Frontal cortex (tissue), 4 donors: ENCODE data around the gene HNRNPA3. TPM values are rescaled to one million over a fixed set of nuclear protein-coding genes. Genes with fewer than 3 reads are reported as not detected.
"Not testable (repeated sequence)": the region's sequence is repeated elsewhere in the genome, so short reads cannot be mapped to it uniquely, and the experiment has no call there.

Source experiments
- DNase-seq, 2 donors: peaks; one replicate each; pipeline ENCODE4 v3.0.0; 2012; ENCODE audit warnings: low spot score in 2 of 2
- FAIRE-seq: peaks from 2 replicates; lab custom pipeline; 2012; peaks lifted over from hg19 to GRCh38; lab: Jason Lieb, UNC
- total RNA-seq: library from RNA; depleted of rRNA; stranded (reverse); fragments of >200 nt; gene quantifications from one replicate; pipeline ENCODE4 v1.2.3, GENCODE V29; 2014
- donor health status: control.
- donor health status: control.
- donor health status: control.

Gene HNRNPA3
- 63.2 TPM for total RNA-seq

DNA sequence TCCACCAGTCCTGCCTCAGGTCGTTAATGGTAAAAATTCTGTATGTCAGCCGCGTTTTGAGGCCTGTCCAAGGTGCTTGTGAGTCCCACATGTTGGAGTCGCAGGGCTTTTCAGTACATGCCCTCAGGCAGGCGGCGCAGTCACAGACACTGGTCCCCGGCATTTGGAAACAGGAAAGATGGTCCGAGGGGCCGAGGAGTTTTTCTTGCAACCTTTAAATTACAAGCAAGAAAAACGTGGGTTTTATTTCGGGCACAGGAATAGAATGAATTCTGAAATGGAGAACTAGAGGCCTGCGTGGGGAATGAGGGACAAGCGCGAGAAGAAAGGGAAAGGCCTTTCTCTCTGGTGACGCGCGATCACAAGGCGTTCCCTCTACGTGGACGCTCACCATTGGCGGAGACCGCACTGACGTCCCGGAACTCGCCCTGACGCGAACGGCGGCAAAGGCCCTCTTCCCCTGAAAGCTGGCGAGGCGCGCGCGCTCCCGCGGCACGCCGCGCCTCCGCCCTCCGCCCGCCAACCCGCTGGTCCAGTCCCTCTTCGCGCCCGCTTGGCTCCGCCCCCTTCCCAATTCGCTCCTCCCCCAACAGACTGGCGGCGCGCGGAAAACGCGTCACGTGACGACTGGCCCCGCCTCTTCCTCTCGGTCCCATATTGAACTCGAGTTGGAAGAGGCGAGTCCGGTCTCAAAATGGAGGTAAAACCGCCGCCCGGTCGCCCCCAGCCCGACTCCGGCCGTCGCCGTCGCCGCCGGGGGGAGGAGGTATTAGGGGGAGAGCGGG lies at the start of gene HNRNPA3:
Gene HNRNPA3 (plus strand): TSS at position 689 of the 785 bp plus-strand sequence. CDS start 6 bp downstream, at position 695.
- DNase-seq: peak; percentile 98
- FAIRE-seq: no peak

DNA sequence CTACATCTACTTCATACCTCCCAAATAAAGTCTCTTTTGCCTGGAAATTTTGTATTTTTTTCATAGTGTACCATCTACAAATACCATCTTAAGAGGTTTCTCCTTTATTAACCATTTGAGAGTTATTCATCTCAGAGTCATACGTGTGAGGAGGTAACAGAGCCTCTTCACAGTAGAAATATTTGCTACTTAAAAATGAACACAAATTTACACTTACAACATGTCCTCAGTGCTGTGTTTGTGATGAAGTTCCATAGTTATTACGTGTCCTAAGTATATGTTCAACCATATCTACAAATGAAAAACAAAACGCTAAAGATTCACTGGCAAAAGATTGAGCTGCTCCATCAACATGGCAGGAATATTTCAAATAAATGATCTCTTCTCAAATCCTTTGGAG lies 48.5 kb upstream of the HNRNPA3 start:
- FAIRE-seq (no peak), DNase-seq (no peak)

DNA sequence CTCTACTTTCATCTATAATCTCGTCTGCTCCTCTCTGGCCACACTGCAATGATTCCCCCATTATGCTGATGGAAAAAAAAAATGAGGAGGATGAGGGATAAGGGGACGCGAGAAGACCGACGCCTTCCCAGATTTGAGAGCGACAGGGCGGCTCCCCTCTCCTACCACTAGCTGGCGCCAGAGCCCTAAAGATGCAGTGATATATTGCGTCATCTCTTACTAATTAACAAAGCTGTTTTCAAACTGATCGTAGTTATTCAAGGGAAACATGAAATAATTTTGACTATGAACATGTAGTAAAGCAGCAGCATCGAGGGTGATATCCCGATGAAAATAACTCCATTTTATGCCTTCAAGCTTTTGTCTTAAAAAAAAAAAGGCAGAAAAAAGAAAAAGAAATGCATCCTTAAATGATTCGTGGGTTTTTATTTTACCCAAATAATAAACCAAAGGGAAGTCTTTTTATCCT lies 48.0 kb upstream of the HNRNPA3 start:
- FAIRE-seq (peak; percentile 87), DNase-seq (peak; percentile 53 to 67)

DNA sequence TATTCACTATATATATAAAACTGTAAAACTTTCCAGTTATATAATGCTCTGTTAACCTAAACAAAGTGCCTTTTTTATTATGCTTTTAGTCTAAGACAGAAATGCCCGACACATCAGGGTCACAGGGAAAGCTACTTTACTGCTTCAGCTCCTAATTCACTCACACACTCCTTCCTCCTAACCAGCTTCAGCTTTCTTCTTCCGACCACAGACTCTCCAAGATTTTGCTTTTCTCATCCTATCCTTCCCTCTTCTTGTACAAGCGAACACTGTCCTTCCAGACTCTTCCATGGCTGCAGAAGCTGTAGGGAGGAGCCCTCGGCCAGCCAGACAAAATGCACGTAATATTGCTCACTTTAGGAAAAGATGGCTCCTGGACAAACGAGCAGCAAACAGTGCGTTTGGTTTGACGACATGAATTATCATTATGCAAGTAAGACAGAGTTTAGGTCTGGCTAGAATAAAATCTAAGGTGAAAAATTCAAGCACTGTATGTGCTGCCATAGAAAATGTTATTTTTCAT lies 47.5 kb upstream of the HNRNPA3 start:
- FAIRE-seq: no peak
- no peak for DNase-seq

DNA sequence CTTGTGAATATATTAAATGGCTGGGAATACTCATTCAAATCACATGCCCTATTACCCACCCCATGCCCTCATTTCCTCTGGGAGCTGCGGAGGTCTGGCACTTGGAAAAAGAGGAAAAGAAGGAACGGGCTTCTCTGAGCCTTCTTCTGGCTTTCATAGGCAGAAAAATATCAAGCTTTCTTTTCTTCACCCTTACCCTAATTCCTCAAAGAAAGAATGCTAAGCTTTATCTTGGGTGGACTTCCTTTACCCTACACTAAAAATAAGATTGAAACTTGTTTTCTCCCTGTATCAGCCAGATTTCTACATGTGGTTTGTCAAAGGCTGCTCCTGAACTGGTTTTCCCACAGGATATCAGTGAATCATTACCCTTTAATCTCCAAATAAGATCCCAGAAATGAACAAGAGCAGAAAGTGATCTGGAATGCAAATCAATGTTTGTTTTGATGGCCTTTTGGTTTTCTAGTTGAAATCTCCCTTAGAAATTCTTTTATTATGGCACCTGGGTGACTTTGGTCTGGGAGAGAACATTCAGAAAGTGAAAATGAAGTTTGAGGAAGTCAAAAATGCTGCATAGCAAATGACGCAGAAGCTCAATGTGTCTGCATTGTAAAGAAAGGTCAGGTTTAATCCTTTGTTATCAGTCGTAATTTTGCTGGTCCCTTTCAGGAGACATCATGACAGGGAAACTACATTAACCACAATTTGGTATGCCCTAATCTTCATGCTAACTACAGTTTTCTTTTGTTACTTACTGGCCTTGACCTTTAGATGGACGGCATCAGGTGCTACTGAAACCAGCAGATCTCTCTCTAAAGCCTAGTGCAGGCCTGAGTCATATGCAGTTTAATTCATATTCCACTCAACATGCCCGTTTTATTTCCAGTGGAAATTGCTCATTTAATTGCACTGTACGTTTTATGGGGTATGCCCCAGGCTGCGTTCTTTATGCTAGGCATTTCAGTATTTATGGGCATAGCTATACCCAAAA lies 46.6 kb upstream of the HNRNPA3 start:
- DNase-seq (no peak), FAIRE-seq (no peak)

DNA sequence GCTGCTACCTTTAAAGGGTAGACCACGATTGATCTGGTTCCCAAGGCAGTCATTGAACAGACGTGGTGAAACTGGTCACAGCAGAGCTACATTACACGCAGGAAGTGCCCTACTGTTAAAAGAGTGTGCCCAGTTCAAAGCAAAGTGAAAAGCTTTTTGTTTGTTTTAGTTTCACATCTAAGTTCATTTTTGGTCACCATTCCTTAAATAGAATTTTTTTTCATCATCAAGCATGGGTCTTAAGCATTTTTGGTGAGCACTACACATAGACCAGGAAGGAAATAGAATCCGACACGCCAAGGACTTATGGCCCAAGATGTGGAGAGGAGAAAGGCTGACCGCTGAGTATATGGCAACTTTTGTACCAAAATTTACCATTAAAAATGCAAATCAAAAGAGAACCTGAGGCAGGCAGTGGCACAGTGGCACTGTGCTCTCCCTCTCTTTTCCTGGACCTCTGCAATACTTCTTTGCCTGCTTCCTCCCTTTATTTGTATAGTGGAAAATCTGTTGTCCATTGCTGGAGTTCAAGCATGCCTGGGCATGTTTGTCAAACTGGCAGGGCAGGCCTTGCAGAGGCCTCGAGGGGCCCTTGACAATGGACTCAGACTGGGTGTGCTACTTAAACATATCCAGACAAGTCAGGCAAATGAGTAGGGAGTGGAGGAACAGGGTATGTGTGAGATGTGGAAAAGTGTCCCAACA lies 42.6 kb upstream of the HNRNPA3 start:
- DNase-seq: no peak
- no peak for FAIRE-seq

DNA sequence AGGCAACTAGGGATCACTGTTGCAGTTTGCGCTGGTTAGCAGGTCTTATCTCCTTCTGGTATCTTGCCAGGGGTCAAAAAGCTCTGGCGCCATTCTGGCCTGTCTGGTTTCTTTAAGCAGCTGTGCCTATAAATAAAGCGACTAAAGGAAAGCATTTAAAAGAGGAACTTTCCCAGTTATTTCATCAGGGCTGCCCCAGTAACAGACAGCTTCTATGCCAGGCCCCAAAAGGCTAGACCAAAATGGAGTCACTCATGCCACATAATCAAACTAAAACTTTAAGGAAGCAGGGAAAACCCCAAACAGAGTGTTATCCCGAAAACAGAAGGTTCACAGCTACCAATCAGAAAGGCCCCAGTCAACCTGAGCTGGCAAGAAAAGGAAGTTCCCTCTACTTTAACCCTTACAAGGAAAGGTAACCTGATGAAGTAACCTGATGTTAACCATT lies 41.2 kb upstream of the HNRNPA3 start:
- DNase-seq (no peak), FAIRE-seq (no peak)

DNA sequence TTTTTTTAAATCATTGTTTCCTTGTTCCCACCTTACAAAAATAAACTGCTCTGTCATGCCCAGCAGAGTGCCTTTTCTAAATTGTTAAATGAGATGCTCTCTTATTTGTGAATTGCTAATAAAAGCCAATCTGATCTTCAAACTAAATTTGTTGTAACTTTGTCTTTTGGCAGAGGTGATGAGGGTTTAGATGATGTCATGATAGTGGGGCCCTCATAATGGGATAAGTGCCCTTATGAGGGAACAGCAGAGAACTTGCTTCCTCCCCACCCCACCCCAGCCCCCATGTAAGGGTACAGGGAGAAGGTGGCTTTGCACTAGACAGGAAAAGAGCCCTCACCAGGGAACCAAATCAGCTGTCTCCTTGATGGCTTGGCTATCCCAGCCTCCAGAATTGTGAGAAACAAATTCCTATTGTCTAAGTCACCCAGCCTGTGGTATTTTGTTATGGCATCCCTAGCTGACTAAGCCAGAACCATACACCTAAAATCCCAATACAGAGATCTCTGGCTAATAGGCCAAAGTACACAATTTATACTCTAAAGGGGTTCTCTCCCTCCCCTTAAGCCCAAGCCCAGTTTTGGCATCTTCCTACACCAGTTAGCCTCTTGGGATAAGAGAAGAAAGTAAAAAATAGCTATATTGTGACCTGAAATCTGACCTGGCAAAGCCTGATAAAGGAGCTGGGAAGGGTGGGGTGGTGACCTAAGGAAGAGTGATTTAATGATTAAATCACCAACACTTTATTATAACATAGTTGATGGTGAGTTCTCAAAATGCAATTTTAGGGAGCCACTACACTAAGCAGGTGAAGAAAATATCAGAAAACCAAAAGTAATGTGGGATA lies 40.3 kb upstream of the HNRNPA3 start:
- DNase-seq (no peak), FAIRE-seq (no peak)

DNA sequence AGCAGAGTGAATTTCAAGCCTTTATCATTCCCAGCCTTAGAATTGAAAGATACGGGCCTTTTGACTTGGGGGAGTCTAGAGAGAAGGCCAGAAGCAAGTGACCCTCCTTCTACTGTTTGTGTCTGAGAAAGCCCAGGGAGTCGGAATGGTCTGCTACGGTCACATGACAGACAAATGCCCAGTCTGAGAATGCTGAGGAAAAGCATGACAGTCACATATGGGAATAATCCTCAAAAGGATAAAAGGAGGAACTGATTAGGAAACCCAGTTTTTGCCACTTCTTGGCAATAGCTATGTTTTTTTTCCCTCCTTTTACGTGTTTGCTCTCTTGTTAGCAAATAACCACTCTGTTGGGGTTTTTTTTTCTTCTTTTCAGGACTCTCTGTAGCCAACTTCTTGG lies 38.1 kb upstream of the HNRNPA3 start:
- FAIRE-seq (no peak), DNase-seq (no peak)

DNA sequence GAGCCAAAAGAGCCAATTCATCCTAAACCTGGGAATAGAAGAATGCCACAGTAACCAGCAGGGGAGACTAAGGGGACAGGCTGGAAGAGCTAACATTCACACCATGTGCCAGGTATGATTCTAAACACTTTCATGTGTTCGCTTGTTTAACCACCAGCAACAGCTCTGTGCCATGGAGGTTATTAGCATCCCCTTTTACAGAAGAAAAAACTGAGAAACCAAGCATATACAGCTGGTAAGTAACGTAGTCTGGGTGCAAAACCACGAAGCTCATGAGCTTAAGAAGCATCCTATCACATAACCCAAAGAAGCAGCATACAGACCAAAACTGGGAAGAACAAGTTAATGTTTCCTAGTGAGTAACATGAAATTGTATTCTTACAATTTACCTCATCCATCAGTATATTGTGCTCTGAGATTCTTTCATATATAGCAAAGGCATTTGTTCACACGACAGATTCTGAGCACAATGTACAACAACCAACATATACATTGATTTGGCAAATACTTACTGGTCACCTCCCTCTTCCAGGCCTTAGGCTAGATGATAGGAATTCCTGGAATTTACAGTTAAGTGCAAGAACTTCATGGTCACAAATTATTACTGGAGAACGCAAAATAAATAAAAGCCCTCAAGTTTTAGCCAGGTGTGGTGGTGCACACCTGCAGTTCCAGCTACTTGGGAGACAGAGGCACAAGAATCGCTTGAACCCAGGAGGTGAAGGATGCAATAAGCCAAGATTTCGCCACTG lies 36.5 kb upstream of the HNRNPA3 start:
- FAIRE-seq: no peak
- no peak for DNase-seq

DNA sequence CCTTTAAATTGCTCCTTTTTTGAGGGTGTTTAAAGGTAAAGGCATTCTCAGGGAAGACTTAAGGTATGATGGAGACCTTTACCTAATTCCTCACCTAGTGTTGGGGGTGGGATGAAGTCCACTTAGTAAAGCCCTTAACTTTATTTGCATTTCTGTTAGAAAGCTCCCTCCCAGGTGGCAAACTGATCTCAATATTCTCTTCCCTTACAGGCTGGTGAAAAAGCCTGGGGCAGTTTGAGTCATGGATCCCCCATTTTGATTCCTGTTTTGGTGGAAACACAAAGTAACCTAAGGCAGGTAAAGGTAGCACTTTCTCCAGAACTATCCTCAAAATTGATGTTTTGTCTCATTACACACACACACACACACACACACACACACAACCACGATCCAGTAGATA lies 33.8 kb upstream of the HNRNPA3 start:
- FAIRE-seq (no peak), DNase-seq (no peak)

DNA sequence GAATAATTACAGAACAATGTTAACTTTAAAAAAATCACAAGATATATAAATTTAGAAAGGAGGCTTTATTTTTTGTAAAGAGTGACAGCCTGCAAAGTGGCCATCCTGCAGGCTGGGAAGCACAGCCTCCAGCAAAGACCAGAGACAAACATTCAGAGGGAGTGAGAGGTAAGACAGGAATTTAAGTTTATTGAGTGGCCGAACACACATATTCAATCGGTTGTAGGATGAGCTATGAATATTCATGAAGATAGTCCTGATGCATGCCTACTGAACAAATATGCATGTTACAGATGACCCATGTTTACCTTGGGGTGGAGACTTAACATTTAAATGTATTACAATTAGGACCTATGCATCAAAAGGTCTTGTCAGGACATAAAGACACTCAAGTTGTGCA lies 33.4 kb upstream of the HNRNPA3 start:
- FAIRE-seq: no peak

DNA sequence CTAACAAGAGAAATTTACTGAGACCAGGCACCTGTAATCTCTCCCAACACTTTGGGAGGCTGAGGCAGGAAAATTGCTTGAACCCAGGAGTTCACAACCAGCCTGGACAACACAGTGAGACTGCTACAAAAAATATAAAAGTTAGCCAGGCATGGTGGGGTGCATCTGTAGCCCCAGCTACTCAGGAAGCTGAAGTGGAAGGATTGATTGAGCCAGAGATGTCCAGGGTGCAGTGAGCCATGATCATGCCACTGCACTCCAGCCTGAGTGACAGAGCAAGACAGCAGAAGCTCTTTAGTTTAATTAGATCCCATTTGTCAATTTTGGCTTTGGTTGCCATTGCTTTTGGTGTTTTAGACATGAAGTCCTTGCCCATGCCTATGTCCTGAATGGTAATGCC lies 32.9 kb upstream of the HNRNPA3 start:
- FAIRE-seq: not testable (repeated sequence)

More for the DNA sequence above, 33.4 kb upstream of the HNRNPA3 start:
- DNase-seq: no peak

DNA sequence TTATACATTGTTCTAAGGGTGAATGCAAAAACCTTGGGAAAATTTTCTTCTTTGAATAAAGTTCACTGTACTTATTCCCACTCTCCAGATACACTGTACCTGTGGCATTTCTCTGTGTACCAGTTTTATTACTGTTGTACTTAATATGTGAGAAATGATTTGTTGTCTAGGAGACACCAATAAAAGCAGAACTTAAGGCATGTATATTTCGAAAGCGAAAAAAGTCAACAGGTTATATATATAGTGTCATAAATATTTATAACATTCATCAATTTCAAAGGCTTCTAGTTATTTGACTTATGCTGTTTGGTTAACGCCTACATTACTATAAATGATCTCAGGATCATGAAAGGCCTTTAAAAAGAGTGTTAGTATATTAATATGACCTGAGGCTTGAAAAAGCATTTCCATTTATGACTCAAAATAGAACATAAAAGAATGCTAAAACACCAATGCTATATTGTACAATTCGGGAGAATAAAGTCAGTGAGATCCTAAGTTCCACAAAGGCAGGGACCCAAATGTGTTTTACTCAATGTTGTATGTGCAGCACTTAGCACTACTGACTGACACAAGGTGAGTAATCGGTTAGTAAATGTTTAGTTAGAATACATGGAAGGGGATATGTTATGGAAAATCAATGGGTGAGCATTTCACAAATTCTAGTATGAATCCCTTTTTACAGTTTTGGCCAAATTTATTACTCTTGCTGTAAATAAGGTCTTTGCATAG lies 32.2 kb upstream of the HNRNPA3 start:
- no peak for FAIRE-seq

More for the DNA sequence above, 32.9 kb upstream of the HNRNPA3 start:
- not testable (repeated sequence) for DNase-seq

DNA sequence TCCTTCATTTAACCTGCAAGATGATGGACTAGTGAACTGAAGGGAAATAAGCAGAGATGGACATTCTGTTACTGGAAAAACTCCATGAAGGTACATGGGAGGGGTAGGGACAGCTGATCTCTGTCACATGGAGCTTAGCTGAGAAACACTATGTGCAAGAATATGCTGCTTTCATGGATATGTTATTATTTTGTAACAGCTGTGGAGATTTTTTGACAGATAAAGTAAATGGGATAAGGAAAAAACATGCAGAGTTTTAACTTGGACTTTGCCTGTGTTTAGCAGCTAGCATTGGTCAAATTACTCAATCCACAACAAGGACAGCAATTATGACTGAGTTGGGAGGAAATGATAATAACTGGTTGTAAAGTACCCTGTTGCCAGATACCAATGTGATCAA lies 28.7 kb upstream of the HNRNPA3 start:
- FAIRE-seq: no peak
- no peak for DNase-seq

More for the DNA sequence above, 32.2 kb upstream of the HNRNPA3 start:
- no peak for DNase-seq

DNA sequence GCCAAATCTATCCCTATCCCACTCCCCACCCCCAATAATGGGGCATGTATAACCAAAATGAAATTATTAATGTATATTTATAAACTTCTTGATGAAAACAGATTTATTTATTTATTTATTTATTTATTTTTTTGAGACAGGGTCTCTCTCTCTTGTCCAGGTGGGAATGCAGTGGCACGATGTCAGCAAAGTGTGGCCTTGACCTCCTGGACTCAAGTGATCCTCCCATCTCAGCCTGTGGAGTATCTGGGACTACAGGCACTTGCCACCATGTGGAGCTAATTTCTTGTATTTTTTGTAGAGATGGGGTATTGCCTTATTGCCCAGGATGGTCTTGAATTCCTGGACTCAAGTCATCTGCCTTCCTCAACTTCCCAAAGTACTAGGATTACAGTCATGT lies 28.0 kb upstream of the HNRNPA3 start:
- FAIRE-seq (no peak), DNase-seq (no peak)

DNA sequence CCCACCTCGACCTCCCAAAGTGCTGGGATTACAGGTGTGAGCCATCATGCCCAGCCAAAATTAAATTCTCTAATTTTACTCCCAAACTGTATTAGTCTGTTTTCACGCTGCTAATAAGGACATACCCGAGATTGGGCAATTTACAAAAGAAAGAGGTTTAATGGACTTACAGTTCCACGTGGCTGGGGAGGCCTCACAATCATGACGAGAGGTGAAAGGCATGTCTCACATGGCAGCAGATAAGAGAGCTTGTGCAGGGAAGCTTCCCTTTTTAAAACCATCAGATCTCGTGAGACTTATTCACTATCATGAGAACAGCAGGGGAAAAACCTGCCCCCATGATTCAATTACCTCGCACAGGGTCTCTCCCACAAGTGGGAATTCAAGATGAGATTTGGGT lies 26.6 kb upstream of the HNRNPA3 start:
- not testable (repeated sequence) for FAIRE-seq

More for the DNA sequence above, 26.6 kb upstream of the HNRNPA3 start:
- DNase-seq: not testable (repeated sequence)
